Right lobe of liver (tissue), 4 donors: ENCODE measurements around the gene METTL23.

Source experiments
- POLR2A ChIP-seq: fragments of 450-650 bp; IDR thresholded peaks from one replicate; pipeline ENCODE4 v1.6.1; 2017; ENCODE audit warnings: antibody characterized with exemption, mild to moderate bottlenecking
- TF ChIP-seq, protein P1 (sequence below), 4 donors: fragments of 200-600 bp in 3 of 4; fragments of 450-650 bp in 1 of 4; IDR thresholded peaks; one replicate each; pipeline versions ENCODE4 v1.5.1 to v1.8.0; 2016 to 2022; ENCODE audit warnings: antibody characterized with exemption in 4 of 4, mild to moderate bottlenecking in 2 of 4
- donor health status: DM: no; HTN: no; CAD: no.
- donor health status: DM: no; HTN: no; CAD: no.
- donor health status: DM: no; HTN: yes; CAD: no.

GRCh38 chr17:76682296-76682695, 44.3 kb upstream of the METTL23 start:
- TF ChIP-seq, protein P1, sequence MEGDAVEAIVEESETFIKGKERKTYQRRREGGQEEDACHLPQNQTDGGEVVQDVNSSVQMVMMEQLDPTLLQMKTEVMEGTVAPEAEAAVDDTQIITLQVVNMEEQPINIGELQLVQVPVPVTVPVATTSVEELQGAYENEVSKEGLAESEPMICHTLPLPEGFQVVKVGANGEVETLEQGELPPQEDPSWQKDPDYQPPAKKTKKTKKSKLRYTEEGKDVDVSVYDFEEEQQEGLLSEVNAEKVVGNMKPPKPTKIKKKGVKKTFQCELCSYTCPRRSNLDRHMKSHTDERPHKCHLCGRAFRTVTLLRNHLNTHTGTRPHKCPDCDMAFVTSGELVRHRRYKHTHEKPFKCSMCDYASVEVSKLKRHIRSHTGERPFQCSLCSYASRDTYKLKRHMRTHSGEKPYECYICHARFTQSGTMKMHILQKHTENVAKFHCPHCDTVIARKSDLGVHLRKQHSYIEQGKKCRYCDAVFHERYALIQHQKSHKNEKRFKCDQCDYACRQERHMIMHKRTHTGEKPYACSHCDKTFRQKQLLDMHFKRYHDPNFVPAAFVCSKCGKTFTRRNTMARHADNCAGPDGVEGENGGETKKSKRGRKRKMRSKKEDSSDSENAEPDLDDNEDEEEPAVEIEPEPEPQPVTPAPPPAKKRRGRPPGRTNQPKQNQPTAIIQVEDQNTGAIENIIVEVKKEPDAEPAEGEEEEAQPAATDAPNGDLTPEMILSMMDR (IDR thresholded peaks at IDR 0.05): no peak
- TF ChIP-seq POLR2A: no peak
